Measurements from ENCODE around the gene POLE2. TPM values are rescaled to one million over a fixed set of nuclear protein-coding genes. Genes with fewer than 3 reads are reported as not detected.

The POLE2 gene
- total RNA-seq, 4 donors from 2014 or later = 5.7 to 9.2 TPM; not detected in 2

GRCh38 chr14:49633640-49634546, 54.1 kb downstream of the POLE2 start:
- WGBS, 2 donors (ENCODE audit: low coverage in 1 of 2) = 0% methylated on average over 71 of the region's 101 CpGs; no CpG with 5 or more reads in 1 of the 2 donors
- H3K4me1 ChIP-seq = peaks cover 17 to 44% (median 29%) of the 10 kb centered on the region in 4 donors
- peak overlapping the region; percentile 65 to 90 (median 76) for H3K4me3 ChIP-seq
- intact Hi-C loops (cut with DNase I; ENCODE audit: low total_unique reads) = no loop called here
- in situ Hi-C loops (cut with MboI; ENCODE audit: low pct_ligation_motif_present in 1 of 4, low pct_unique_long_range_greater_than_20kb in 1 of 4, low sequenced_read_pairs in 3 of 4) = loop anchor here (10.0 to 25.0 kb wide), 5 partner anchors 128 to 478 kb away; partner anchors contain the start of genes KLHDC2 (in 3 of the 4), NEMF (in 1 of the 4) and VCPKMT (in 1 of the 4)
- no peaks in the 10 kb centered on the region for H3K36me3 ChIP-seq
- no peaks in the 10 kb centered on the region for H3K27me3 ChIP-seq
- peak overlapping the region; percentile 94 to 99 (median 96) for H3K27ac ChIP-seq
- H3K9me3 ChIP-seq = no peaks in the 10 kb centered on the region
- TF ChIP-seq POLR2AphosphoS5 (IDR thresholded peaks at IDR 0.05) = peak; percentile 37 to 86 (median 79)
- TF ChIP-seq, protein P1, sequence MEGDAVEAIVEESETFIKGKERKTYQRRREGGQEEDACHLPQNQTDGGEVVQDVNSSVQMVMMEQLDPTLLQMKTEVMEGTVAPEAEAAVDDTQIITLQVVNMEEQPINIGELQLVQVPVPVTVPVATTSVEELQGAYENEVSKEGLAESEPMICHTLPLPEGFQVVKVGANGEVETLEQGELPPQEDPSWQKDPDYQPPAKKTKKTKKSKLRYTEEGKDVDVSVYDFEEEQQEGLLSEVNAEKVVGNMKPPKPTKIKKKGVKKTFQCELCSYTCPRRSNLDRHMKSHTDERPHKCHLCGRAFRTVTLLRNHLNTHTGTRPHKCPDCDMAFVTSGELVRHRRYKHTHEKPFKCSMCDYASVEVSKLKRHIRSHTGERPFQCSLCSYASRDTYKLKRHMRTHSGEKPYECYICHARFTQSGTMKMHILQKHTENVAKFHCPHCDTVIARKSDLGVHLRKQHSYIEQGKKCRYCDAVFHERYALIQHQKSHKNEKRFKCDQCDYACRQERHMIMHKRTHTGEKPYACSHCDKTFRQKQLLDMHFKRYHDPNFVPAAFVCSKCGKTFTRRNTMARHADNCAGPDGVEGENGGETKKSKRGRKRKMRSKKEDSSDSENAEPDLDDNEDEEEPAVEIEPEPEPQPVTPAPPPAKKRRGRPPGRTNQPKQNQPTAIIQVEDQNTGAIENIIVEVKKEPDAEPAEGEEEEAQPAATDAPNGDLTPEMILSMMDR (IDR thresholded peaks at IDR 0.05) = peak; percentile 74 to 81 (median 76)
- no peak for TF ChIP-seq EP300 (IDR thresholded peaks at IDR 0.05; ENCODE audit: low read depth)
- peak; percentile 83 for TF ChIP-seq POLR2A (IDR thresholded peaks at IDR 0.05)
- peak; percentile 96 for DNase-seq

DNA sequence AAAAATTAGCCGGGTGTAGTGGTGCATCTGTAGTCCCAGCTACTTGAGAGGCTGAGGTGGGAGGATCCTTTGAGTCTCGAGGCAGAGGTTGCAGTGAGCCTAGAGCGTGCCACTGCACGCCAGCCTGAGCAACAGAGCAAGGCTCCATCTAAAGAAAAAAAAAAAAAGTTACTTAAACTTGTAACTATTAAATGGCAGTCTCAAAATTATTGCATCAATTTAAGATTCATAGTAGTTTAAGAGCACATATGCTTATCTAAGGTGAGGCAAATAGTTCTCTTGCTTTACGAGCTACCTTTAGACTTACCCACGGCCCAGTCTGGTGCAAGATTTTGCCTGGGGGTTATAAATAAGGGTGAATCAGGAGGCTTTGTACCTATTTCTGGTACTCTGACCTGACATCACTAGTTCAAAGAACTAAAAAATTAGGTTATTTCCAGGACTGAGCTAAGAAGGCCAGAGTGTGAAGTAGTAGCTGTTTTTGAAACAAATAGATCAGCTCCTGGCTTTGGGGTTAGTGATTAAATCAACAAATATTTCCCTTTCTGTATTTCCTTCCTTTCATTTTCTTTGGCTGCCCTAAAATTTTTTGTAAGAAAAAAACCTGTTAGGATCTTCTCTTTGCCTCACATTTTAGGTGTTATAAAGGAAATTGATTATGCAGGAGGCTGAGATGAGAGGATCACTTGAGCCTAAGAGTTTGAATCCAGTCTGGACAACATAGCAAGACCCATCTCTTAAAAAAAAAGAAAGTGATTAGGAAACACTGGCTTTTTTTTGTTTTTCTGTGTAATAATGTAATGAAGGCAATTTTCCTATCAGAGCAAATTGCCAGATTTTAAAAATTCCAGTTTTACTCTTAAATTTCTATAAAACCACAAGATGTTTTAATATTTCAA, 63.8 kb downstream of the POLE2 start:
- Histone ChIP-seq H3K36me3 (peaks cover 0 to 10% (median 0%) of the 10 kb centered on the region in 4 donors), H3K27me3 (no peaks in the 10 kb centered on the region), H3K9me3 (no peaks in the 10 kb centered on the region), H3K27ac (peak overlapping the region; percentile 44 to 95 (median 79)), H3K4me1 (peaks cover 5 to 42% (median 36%) of the 10 kb centered on the region in 4 donors), H3K4me3 (peak overlapping the region in 1 of 4 donors; percentile 5)
- in situ Hi-C loops (cut with MboI; ENCODE audit: low pct_ligation_motif_present in 1 of 4, low pct_unique_long_range_greater_than_20kb in 1 of 4, low sequenced_read_pairs in 3 of 4) (no loop called here), intact Hi-C loops (cut with DNase I; ENCODE audit: low total_unique reads) (no loop called here)
- peak; percentile 19 for DNase-seq
- TF ChIP-seq POLR2AphosphoS5 (IDR thresholded peaks at IDR 0.05) (peak in 1 of 3 donors; percentile 15), EP300 (IDR thresholded peaks at IDR 0.05; ENCODE audit: low read depth) (no peak), POLR2A (IDR thresholded peaks at IDR 0.05) (no peak)
- TF ChIP-seq, protein P1 (IDR thresholded peaks at IDR 0.05) = no peak
- 55 to 100% methylated on average over 2 to 6 of the region's 6 CpGs for WGBS, 2 donors (ENCODE audit: low coverage in 1 of 2)

DNA sequence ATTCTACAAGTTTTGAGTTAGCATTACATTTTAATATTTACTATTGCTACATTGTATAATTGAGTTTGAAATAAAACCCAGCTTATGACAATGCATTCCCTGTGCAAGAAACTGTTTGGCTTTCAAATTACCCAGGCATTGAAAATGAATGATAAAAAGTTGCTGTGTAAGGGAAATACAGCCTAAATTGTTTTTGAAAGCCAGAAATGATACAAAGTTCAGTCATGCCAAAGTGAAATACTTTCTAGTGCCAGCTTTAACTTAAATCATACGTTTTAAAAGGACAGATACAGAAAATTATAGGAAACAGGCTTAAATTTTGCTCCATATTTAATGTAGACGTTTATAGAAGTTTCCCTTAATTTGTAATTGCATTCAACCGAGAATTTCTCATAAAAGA, 64.6 kb downstream of the POLE2 start:
- 32 to 39% methylated on average over 3 of the region's 3 CpGs for WGBS, 2 donors (ENCODE audit: low coverage in 1 of 2)
- no peaks in the 10 kb centered on the region for H3K9me3 ChIP-seq
- peaks cover 5 to 49% (median 39%) of the 10 kb centered on the region in 4 donors for H3K4me1 ChIP-seq
- intact Hi-C loops (cut with DNase I; ENCODE audit: low total_unique reads) (no loop called here), in situ Hi-C loops (cut with MboI; ENCODE audit: low pct_ligation_motif_present in 1 of 4, low pct_unique_long_range_greater_than_20kb in 1 of 4, low sequenced_read_pairs in 3 of 4) (no loop called here)
- no peak for TF ChIP-seq EP300 (IDR thresholded peaks at IDR 0.05; ENCODE audit: low read depth)
- TF ChIP-seq POLR2A (IDR thresholded peaks at IDR 0.05) = no peak
- TF ChIP-seq POLR2AphosphoS5 (IDR thresholded peaks at IDR 0.05) = no peak
- TF ChIP-seq, protein P1 (IDR thresholded peaks at IDR 0.05) = no peak
- H3K27me3 ChIP-seq = no peaks in the 10 kb centered on the region
- no peak overlapping the region for H3K4me3 ChIP-seq
- no peak for DNase-seq
- H3K36me3 ChIP-seq = peaks cover 0 to 18% (median 2%) of the 10 kb centered on the region in 4 donors
- H3K27ac ChIP-seq = peak overlapping the region; percentile 44 to 95 (median 79)
